B cell (primary cell): ENCODE measurements around the gene CTIF. TPM values are rescaled to one million over a fixed set of nuclear protein-coding genes. Genes with fewer than 3 reads are reported as not detected.

Experiments used
- ATAC-seq: fragments of 200-7000 bp; cut with Tn5 transposase; one replicate; pipeline ENCODE4 v1.10.0; 2021; ENCODE audit warnings: low read depth, mild to moderate bottlenecking, moderate number of reproducible peaks, moderate library complexity
- CTCF ChIA-PET: fragments of 350-600 bp; sonication (Branson Sonifier 250); formaldehyde crosslinking; loops from one replicate; lab custom pipeline; 2021; ENCODE audit warnings: antibody characterized with exemption, inconsistent platforms; lab: Charles Lee
- POLR2A ChIA-PET: fragments of 350-600 bp; sonication (Branson Sonifier 250); formaldehyde crosslinking; loops from one replicate; lab custom pipeline; 2021; ENCODE audit warnings: antibody characterized with exemption; lab: Charles Lee
- DNase-seq: peaks from one replicate; pipeline ENCODE4 v3.0.0; 2013
- H2AFZ ChIP-seq: 2 replicates; pipeline ENCODE4 v1.6.1; 2012; ENCODE audit warnings: mild to moderate bottlenecking, low read depth, low read length; ENCODE audit not compliant: insufficient read depth, poor library complexity, severe bottlenecking
- H3K27ac ChIP-seq, 2 donors: 1 replicate in 1 of 2; 2 replicates in 1 of 2; pipeline ENCODE4 v1.5.1; 2012 to 2013; ENCODE audit warnings: low read length in 2 of 2, mild to moderate bottlenecking in 2 of 2, moderate library complexity in 1 of 2
- H3K27me3 ChIP-seq, 4 experiments: fragments of 200-600 bp in 1 of 4; sonication (generic) in 1 of 4; replicated peaks in 1 of 4; 1 replicate in 2 of 4; 2 replicates in 2 of 4; pipeline versions ENCODE4 v1.6.1 to v1.7.0; 2013 to 2016; ENCODE audit warnings: low read length in 3 of 4, mild to moderate bottlenecking in 2 of 4, mixed read lengths in 1 of 4, moderate library complexity in 1 of 4; ENCODE audit not compliant: insufficient read depth in 4 of 4, control insufficient read depth in 3 of 4; ENCODE audit errors: control extremely low read depth in 1 of 4
- H3K36me3 ChIP-seq, 2 experiments: replicated peaks in 1 of 2; 1 replicate in 1 of 2; 2 replicates in 1 of 2; pipeline versions ENCODE4 v1.6.1 to v1.7.1; 2013; ENCODE audit warnings: low read length in 1 of 2; ENCODE audit not compliant: insufficient read depth in 2 of 2, control insufficient read depth in 1 of 2; ENCODE audit errors: control extremely low read depth in 1 of 2, extremely low read depth in 1 of 2
- H3K4me1 ChIP-seq, 2 donors: fragments of 200-600 bp in 1 of 2; sonication (generic) in 1 of 2; 1 replicate in 1 of 2; 2 replicates in 1 of 2; pipeline versions ENCODE4 v1.5.1 to v1.6.1; 2013 to 2017; ENCODE audit warnings: low read length in 2 of 2; ENCODE audit not compliant: control insufficient read depth in 2 of 2, insufficient read depth in 2 of 2
- H3K4me2 ChIP-seq: replicated peaks from 2 replicates; pipeline ENCODE3; 2012; ENCODE audit warnings: mild to moderate bottlenecking, low read depth, low read length; ENCODE audit not compliant: poor library complexity, severe bottlenecking
- H3K4me3 ChIP-seq, 5 experiments: fragments of 200-600 bp in 1 of 5; sonication (generic) in 1 of 5; 1 replicate in 3 of 5; 2 replicates in 2 of 5; pipeline versions ENCODE4 v1.5.1 to v1.7.0; 2011 to 2016; ENCODE audit warnings: low read length in 4 of 5, mild to moderate bottlenecking in 4 of 5, low read depth in 2 of 5, control low read depth in 1 of 5, moderate library complexity in 1 of 5; ENCODE audit not compliant: insufficient read depth in 1 of 5; ENCODE audit errors: control extremely low read depth in 1 of 5, extremely low read depth in 1 of 5
- H3K79me2 ChIP-seq: fragments of 200-600 bp; sonication (generic); one replicate; pipeline ENCODE4 v1.6.0; 2016; ENCODE audit warnings: low read length; ENCODE audit not compliant: control insufficient read depth, insufficient read depth
- H3K9ac ChIP-seq: fragments of 200-600 bp; sonication (generic); 2 replicates; pipeline ENCODE4 v1.6.1; 2017; ENCODE audit warnings: mild to moderate bottlenecking, low read length, moderate library complexity
- H3K9me3 ChIP-seq, 3 donors: one replicate each; pipeline versions ENCODE4 v1.6.1 to v1.7.1; 2013; ENCODE audit warnings: low read length in 2 of 3; ENCODE audit not compliant: control insufficient read depth in 2 of 3, insufficient read depth in 1 of 3; ENCODE audit errors: control extremely low read depth in 1 of 3
- H4K20me1 ChIP-seq: 2 replicates; pipeline ENCODE4 v1.6.0; 2012; ENCODE audit warnings: mild to moderate bottlenecking, low read length; ENCODE audit not compliant: insufficient read depth, control insufficient read depth, poor library complexity, severe bottlenecking
- H3K27ac Mint-ChIP-seq: one replicate; pipeline ENCODE4 v1.8.0; 2021; ENCODE audit warnings: mixed read lengths
- H3K27me3 Mint-ChIP-seq: one replicate; pipeline ENCODE4 v1.8.0; 2021; ENCODE audit warnings: mixed read lengths
- H3K4me1 Mint-ChIP-seq: one replicate; pipeline ENCODE4 v1.8.0; 2021; ENCODE audit warnings: mixed read lengths
- H3K4me3 Mint-ChIP-seq: one replicate; pipeline ENCODE4 v1.8.0; 2021; ENCODE audit warnings: mixed read lengths
- H3K9me3 Mint-ChIP-seq: one replicate; pipeline ENCODE4 v1.8.0; 2022; ENCODE audit warnings: mixed read lengths; ENCODE audit not compliant: insufficient read depth
- EZH2 ChIP-seq: IDR thresholded peaks from 2 replicates; pipeline ENCODE4 v1.6.1; 2012; ENCODE audit warnings: borderline replicate concordance, low read depth, mild to moderate bottlenecking, moderate library complexity, low read length; ENCODE audit not compliant: insufficient read depth, poor library complexity, severe bottlenecking
- WGBS: methylation state at CpG from one replicate; pipeline ENCODE4 v1.1.5; 2013; ENCODE audit warnings: missing lambda C conversion rate; ENCODE audit not compliant: insufficient coverage; 5-methylcytosine and 5-hydroxymethylcytosine counted together
- intact Hi-C: fragments of 100-400 bp; cut with micrococcal nuclease; formaldehyde crosslinking; loops from one replicate; pipeline ENCODE4 v1.10.0; 2022
- polyA plus RNA-seq: library from polyadenylated mRNA; depleted of rRNA; stranded (reverse); fragments of >200 nt; gene quantifications from 2 replicates; pipeline ENCODE4 v1.2.3, GENCODE V29; 2012
- total RNA-seq, 2 donors: library from RNA; stranded (reverse); fragments of 120-200 nt in 1 of 2; gene quantifications; 1 replicate in 1 of 2; 2 replicates in 1 of 2; pipeline versions ENCODE4 v1.2.3 to v1.2.4, GENCODE V29; 2013 to 2022
- TF ChIP-seq, protein P1 (sequence below): fragments of 200-600 bp; IDR thresholded peaks from one replicate; pipeline ENCODE4 v1.8.0; 2022; ENCODE audit warnings: antibody characterized with exemption, mild to moderate bottlenecking

The CTIF gene
- total and polyA plus RNA-seq, 2 donors (not counting 1 experiment from before 2014, with no cell fraction given) = 3.6 to 16.2 TPM

DNA sequence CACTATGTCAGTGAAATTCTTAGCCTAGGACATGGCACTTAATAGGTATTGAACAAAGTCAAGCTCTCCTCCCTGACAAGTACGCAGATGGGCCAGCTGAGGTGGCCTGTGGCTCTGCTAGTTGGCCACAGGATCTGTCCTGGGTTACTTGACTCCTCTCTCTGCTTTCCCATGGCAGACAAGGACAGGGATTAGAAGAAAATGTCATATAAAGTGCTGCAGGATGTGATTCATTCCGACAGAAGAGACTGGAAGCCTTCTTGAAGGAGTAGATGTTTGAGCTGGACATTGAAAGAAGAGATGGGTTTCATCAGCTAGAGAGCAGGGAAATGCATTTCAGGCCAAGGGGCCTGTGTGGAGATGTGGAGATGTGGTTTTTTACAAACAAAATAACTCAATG is 365.3 kb downstream of the CTIF start:
- Histone ChIP-seq H4K20me1 (no peaks in the 10 kb centered on the region), H3K4me3 (no peak overlapping the region), H3K79me2 (no peaks in the 10 kb centered on the region), H3K36me3 (no peaks in the 10 kb centered on the region), H2AFZ (no peak overlapping the region), H3K4me1 (no peaks in the 10 kb centered on the region), H3K27ac (no peak overlapping the region), H3K9ac (no peak overlapping the region), H3K4me2 (no peak overlapping the region), H3K9me3 (peaks cover 0 to 21% (median 10%) of the 10 kb centered on the region in 3 donors), H3K27me3 (no peaks in the 10 kb centered on the region)
- no peak overlapping the region for H3K4me3 Mint-ChIP-seq
- H3K9me3 Mint-ChIP-seq = peaks cover 9% of the 10 kb centered on the region
- no peak for ATAC-seq
- H3K27ac Mint-ChIP-seq = no peak overlapping the region
- CTCF ChIA-PET = no interaction called here
- intact Hi-C loops = no loop called here
- H3K27me3 Mint-ChIP-seq = peaks cover 6% of the 10 kb centered on the region
- WGBS = 100% methylated on average over 1 of the region's 2 CpGs
- POLR2A ChIA-PET = no interaction called here
- TF ChIP-seq, protein P1, sequence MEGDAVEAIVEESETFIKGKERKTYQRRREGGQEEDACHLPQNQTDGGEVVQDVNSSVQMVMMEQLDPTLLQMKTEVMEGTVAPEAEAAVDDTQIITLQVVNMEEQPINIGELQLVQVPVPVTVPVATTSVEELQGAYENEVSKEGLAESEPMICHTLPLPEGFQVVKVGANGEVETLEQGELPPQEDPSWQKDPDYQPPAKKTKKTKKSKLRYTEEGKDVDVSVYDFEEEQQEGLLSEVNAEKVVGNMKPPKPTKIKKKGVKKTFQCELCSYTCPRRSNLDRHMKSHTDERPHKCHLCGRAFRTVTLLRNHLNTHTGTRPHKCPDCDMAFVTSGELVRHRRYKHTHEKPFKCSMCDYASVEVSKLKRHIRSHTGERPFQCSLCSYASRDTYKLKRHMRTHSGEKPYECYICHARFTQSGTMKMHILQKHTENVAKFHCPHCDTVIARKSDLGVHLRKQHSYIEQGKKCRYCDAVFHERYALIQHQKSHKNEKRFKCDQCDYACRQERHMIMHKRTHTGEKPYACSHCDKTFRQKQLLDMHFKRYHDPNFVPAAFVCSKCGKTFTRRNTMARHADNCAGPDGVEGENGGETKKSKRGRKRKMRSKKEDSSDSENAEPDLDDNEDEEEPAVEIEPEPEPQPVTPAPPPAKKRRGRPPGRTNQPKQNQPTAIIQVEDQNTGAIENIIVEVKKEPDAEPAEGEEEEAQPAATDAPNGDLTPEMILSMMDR = no peak
- no peak for TF ChIP-seq EZH2
- no peak for DNase-seq
- H3K4me1 Mint-ChIP-seq = peaks cover 2% of the 10 kb centered on the region

DNA sequence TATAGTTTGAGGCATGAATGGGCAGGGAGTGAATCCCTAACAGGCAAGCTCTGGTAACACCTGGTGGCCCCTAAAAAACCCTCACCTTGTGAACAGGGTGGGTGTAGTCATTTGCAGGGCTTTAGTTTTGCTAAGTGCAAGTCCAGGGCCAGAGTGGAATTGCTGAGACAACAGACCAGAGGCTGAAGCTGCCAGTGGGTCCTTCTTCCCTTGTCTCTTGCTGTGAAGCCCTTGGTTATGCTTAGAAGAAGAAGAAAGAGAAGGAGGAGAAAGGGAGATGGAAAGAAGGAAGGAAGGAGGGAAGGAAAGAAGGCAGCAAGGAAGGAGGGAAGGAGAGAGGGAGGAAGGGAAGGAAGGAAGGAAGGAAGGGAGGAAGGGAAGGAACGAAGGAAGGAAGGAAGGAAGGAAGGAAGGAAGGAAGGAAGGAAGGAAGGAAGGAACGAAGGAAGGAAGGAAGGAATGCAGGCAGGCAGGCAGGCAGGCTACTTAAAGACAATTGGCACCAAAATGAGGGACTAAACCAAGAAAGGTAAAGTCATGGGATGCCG is 366.1 kb downstream of the CTIF start:
- TF ChIP-seq, protein P1 = no peak
- no peak for TF ChIP-seq EZH2
- intact Hi-C loops = no loop called here
- Histone ChIP-seq H3K27me3 (no peaks in the 10 kb centered on the region), H4K20me1 (no peaks in the 10 kb centered on the region), H2AFZ (no peak overlapping the region), H3K4me2 (no peak overlapping the region), H3K36me3 (no peaks in the 10 kb centered on the region), H3K9me3 (peaks cover 0 to 18% (median 10%) of the 10 kb centered on the region in 3 donors), H3K9ac (no peak overlapping the region), H3K27ac (no peak overlapping the region), H3K4me3 (no peak overlapping the region), H3K79me2 (no peaks in the 10 kb centered on the region), H3K4me1 (no peaks in the 10 kb centered on the region)
- Mint-ChIP-seq H3K27ac (no peak overlapping the region), H3K4me1 (peaks cover 1% of the 10 kb centered on the region), H3K9me3 (peaks cover 7% of the 10 kb centered on the region), H3K4me3 (no peak overlapping the region), H3K27me3 (peaks cover 6% of the 10 kb centered on the region)
- ATAC-seq (no peak), DNase-seq (no peak)
- ChIA-PET CTCF (no interaction called here), POLR2A (no interaction called here)
- WGBS = 96% methylated on average over 2 of the region's 3 CpGs
